ENCODE data around the gene ZFP57. TPM values are rescaled to one million over a fixed set of nuclear protein-coding genes. Genes with fewer than 3 reads are reported as not detected.
A peak's percentile ranks its signal among the peaks of the same experiment; 100 is the strongest.

ZFP57 gene
- total and polyA plus RNA-seq, 2 of the 13 experiments (the other 11 are each of a cell fraction or from before 2014, with no cell fraction given) = not detected

- Histone ChIP-seq H3K4me3 (replicated peaks in 1 of 3; ENCODE audit: insufficient read depth in 1 of 3, low read depth in 2 of 3, low read length in 3 of 3) (peak overlapping the region; percentile 56 to 74 (median 65); a peak in 5 of 6 replicates), H3K9me3 (ENCODE audit: low read length) (no peaks in the 10 kb centered on the region), H2AFZ (ENCODE audit: low read length) (no peak overlapping the region), H3K27ac (ENCODE audit: extremely low read length, insufficient read depth, low read length) (no peak overlapping the region), H3K4me2 (ENCODE audit: low read depth, low read length) (peak overlapping the region; percentile 62), H4K20me1 (ENCODE audit: insufficient read depth, low read length) (no peaks in the 10 kb centered on the region; the same call in 1 of the 2 replicates), H3K36me3 (replicated peaks in 1 of 2; ENCODE audit: control insufficient read depth in 1 of 2, insufficient read depth in 2 of 2, low read length in 2 of 2) (no peaks in the 10 kb centered on the region), H3K9ac (ENCODE audit: insufficient read depth, low read depth, low read length) (no peak overlapping the region), H3K27me3 (ENCODE audit: control insufficient read depth in 1 of 2, insufficient read depth in 2 of 2, low read length in 2 of 2) (peaks cover 4 to 61% of the 10 kb centered on the region in 2 experiments), H3K4me1 (ENCODE audit: insufficient read depth, low read length) (peaks cover 27% of the 10 kb centered on the region), H3K79me2 (ENCODE audit: insufficient read depth, low read length) (no peaks in the 10 kb centered on the region)
- intact Hi-C loops (cut with micrococcal nuclease; ENCODE audit: unreplicated experiment) = no loop called here
- BruUV-seq (replicated peaks) = no TSS peak
- in situ Hi-C loops (cut with HindIII; ENCODE audit: extremely low pct_ligation_motif_present, low pct_unique_long_range_greater_than_20kb) = no loop called here
- TF ChIP-seq ZC3H13 (CRISPR knock-in tag; IDR thresholded peaks at IDR 0.05) = no peak
- peak; percentile 98 for TF ChIP-seq EZH2 (conservative IDR thresholded peaks at IDR 0.05; ENCODE audit: low read depth, low read length)
- no peak for TF ChIP-seq POLR2AphosphoS2 (IDR thresholded peaks at IDR 0.05; ENCODE audit: low read depth, low read length)
- TF ChIP-seq ZBTB42 (CRISPR knock-in tag; IDR thresholded peaks at IDR 0.05) = no peak
- TF ChIP-seq ZBTB43 (CRISPR knock-in tag; conservative IDR thresholded peaks at IDR 0.05) = no peak
- no peak for TF ChIP-seq HMG20A (CRISPR knock-in tag; IDR thresholded peaks at IDR 0.05; ENCODE audit: borderline replicate concordance)
- no peak for TF ChIP-seq SOX6 (IDR thresholded peaks at IDR 0.05)
- no peak for TF ChIP-seq SOX6 (CRISPR knock-in tag; IDR thresholded peaks at IDR 0.05)
- TF ChIP-seq UBTF (CRISPR knock-in tag; IDR thresholded peaks at IDR 0.05) = 0 out of 2 replicates have a peak, but pooled peaks have one; percentile 21
- peak; percentile 18 for TF ChIP-seq HNRNPLL (IDR thresholded peaks at IDR 0.05; ENCODE audit: low read depth, low read length, poor library complexity, severe bottlenecking)
- TF ChIP-seq MTF2 (CRISPR knock-in tag; IDR thresholded peaks at IDR 0.05; ENCODE audit: borderline replicate concordance) = peak; percentile 75; the same call in 1 of the 2 replicates
- CTCF ChIA-PET (ENCODE audit: low intra/inter-chr PET ratio, low total read pairs) = no interaction called here
- peak; percentile 39 for ATAC-seq
- FAIRE-seq = no peak
- WGBS (ENCODE audit: low lambda C conversion rate) = 13% methylated on average over 27 of the region's 53 CpGs
- POLR2A ChIA-PET = interaction anchor here (1.1 kb wide), 1 partner anchor 708 kb away, joined by 3 read pairs; the partner anchor contains the start of gene TRIM27
- DNase-seq (ENCODE audit: low spot score) = no peak
These were observed 48.9 kb downstream of the ZFP57 start for GRCh38 chr6:29631860-29632731.
